ENCODE data around the gene ENTPD8.

ENTPD8 gene

GRCh38 chr9:137449931-137450538, 8.9 kb upstream of the ENTPD8 start:
- no peak overlapping the region for H3K4me3 ChIP-seq (ENCODE audit: low read depth, low read length)
- no peak for TF ChIP-seq CTCF (IDR thresholded peaks at IDR 0.05; ENCODE audit: low read depth, low read length)

GRCh38 chr9:137449081-137449844, 8.1 kb upstream of the ENTPD8 start:
- no peak overlapping the region for H3K4me3 ChIP-seq (ENCODE audit: low read depth, low read length)
- no peak for TF ChIP-seq CTCF (IDR thresholded peaks at IDR 0.05; ENCODE audit: low read depth, low read length)

GRCh38 chr9:137448602-137448962, 7.4 kb upstream of the ENTPD8 start:
- H3K4me3 ChIP-seq (ENCODE audit: low read depth, low read length) = no peak overlapping the region
- TF ChIP-seq CTCF (IDR thresholded peaks at IDR 0.05; ENCODE audit: low read depth, low read length) = no peak

- H3K4me3 ChIP-seq (ENCODE audit: low read depth, low read length) = no peak overlapping the region
- TF ChIP-seq CTCF (IDR thresholded peaks at IDR 0.05; ENCODE audit: low read depth, low read length) = no peak
Measured at GRCh38 chr9:137447722-137448601, 6.8 kb upstream of the ENTPD8 start.

- no peak for TF ChIP-seq CTCF (IDR thresholded peaks at IDR 0.05; ENCODE audit: low read depth, low read length)
- H3K4me3 ChIP-seq (ENCODE audit: low read depth, low read length) = no peak overlapping the region
Measured at GRCh38 chr9:137446851-137447471, 5.8 kb upstream of the ENTPD8 start.

- no peak for TF ChIP-seq CTCF (IDR thresholded peaks at IDR 0.05; ENCODE audit: low read depth, low read length)
- no peak overlapping the region for H3K4me3 ChIP-seq (ENCODE audit: low read depth, low read length)
Measured at GRCh38 chr9:137445930-137446431, 4.8 kb upstream of the ENTPD8 start.
